PC-3 (cell line): ENCODE measurements around the gene MVB12B.

Experiments
- EZH2 ChIP-seq: fragments of 300-600 bp; sonication (generic); IDR thresholded peaks from one replicate; pipeline ENCODE4 v1.6.1; 2017; ENCODE audit warnings: antibody characterized with exemption, mild to moderate bottlenecking, low read length; ENCODE audit not compliant: unreplicated experiment
- TF ChIP-seq, protein P1 (sequence below): fragments of 300-600 bp; sonication (generic); conservative IDR thresholded peaks from 2 replicates; pipeline ENCODE4 v1.5.1; 2017; ENCODE audit warnings: antibody characterized with exemption, low read depth, mild to moderate bottlenecking, low read length

DNA sequence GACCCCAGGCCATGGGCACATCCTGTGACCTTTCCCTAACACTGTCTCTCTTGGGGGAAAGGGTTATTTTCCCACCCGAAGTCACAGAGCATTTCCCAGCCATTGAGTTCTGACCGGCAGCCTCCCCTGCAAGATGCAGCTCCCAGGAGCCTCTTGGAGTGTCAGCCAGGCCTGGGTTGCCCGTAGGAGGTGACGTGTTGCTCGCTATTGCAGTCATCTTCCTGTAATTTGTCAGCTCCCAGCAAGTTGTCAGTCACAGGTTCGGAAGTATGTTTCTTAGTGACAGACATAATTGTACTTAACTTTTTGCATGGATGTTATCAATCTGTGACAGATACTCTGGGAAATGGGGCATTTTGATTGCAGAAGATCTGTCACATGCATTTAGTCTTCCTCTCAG, 74.5 kb downstream of the MVB12B start:
- TF ChIP-seq, protein P1, sequence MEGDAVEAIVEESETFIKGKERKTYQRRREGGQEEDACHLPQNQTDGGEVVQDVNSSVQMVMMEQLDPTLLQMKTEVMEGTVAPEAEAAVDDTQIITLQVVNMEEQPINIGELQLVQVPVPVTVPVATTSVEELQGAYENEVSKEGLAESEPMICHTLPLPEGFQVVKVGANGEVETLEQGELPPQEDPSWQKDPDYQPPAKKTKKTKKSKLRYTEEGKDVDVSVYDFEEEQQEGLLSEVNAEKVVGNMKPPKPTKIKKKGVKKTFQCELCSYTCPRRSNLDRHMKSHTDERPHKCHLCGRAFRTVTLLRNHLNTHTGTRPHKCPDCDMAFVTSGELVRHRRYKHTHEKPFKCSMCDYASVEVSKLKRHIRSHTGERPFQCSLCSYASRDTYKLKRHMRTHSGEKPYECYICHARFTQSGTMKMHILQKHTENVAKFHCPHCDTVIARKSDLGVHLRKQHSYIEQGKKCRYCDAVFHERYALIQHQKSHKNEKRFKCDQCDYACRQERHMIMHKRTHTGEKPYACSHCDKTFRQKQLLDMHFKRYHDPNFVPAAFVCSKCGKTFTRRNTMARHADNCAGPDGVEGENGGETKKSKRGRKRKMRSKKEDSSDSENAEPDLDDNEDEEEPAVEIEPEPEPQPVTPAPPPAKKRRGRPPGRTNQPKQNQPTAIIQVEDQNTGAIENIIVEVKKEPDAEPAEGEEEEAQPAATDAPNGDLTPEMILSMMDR, result no peak
- no peak for TF ChIP-seq EZH2
